IPS-18a (cell line): Measurements from ENCODE around the gene MSRB2.

Experiments
- H3K27ac ChIP-seq: one replicate; pipeline ENCODE4 v1.5.1; 2013; ENCODE audit warnings: low read length
- H3K27me3 ChIP-seq: one replicate; pipeline ENCODE4 v1.6.1; 2013; ENCODE audit warnings: mild to moderate bottlenecking, low read length; ENCODE audit not compliant: control insufficient read depth, insufficient read depth
- H3K36me3 ChIP-seq: one replicate; pipeline ENCODE4 v1.6.1; 2013; ENCODE audit warnings: low read depth, low read length; ENCODE audit not compliant: control insufficient read depth
- H3K4me1 ChIP-seq: one replicate; pipeline ENCODE4 v1.6.1; 2013; ENCODE audit warnings: low read depth, low read length; ENCODE audit not compliant: control insufficient read depth
- H3K4me3 ChIP-seq: one replicate; pipeline ENCODE4 v1.5.1; 2013; ENCODE audit warnings: low read length
- H3K9ac ChIP-seq: one replicate; pipeline ENCODE4 v1.6.1; 2013; ENCODE audit warnings: mild to moderate bottlenecking, low read length, moderate library complexity
- H3K9me3 ChIP-seq: one replicate; pipeline ENCODE4 v1.6.1; 2013; ENCODE audit warnings: low read depth, low read length; ENCODE audit not compliant: control insufficient read depth

The MSRB2 gene

DNA sequence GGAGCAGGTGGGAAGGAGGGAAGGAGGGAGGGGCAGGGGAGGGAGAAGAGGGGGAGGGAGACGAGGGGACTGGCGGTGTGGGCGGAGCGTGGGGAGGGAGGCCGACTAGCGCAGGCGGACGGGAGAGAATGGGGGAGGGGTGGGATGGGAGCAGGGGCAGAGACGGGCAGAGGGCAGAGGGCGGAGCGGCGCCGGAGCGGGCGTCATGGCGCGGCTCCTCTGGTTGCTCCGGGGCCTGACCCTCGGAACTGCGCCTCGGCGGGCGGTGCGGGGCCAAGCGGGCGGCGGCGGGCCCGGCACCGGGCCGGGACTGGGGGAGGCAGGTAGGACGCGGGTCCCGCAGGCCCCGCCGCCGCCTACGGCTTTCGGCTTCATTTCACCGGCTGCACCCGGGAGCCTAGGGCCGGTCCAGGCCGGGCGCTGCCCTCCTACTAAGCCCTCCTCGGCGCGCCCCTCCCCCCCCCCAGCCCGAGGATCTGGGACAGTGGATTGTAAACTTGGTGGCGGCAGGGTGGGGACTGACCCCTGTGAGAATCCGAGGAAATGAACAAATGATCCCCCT, at the start of gene MSRB2:
Gene MSRB2 (plus strand): TSS at position 176 of the 562 bp plus-strand sequence. CDS start 30 bp downstream, at position 206.
- no peaks in the 10 kb centered on the region for H3K27me3 ChIP-seq
- H3K27ac ChIP-seq = peak within 1 kb of the TSS; percentile 28
- no peaks in the 10 kb centered on the region for H3K36me3 ChIP-seq
- peaks cover 20% of the 10 kb centered on the region for H3K4me1 ChIP-seq
- peak within 1 kb of the TSS; percentile 68 for H3K4me3 ChIP-seq
- peak within 1 kb of the TSS; percentile 77 for H3K9ac ChIP-seq
- no peaks in the 10 kb centered on the region for H3K9me3 ChIP-seq

DNA sequence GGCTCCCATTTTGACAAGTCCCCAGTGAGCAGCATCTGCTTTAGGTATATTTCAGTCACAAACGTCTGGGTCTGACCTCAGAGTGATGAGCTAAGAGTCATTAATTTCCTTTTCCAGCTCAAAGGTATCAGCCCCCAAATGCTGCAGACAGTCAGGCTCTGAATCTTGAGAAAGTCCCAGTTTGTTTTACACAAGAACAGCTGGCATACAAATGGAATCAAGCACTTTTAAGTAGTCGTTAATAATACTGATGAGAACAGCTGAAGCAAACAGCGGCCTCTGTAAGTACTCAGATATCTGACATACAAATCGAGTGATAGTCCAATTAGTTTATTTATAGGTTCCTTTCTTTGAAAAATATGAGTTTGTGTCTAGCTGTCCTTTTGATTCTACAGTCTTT, 49.4 kb upstream of the MSRB2 start:
- no peaks in the 10 kb centered on the region for H3K27me3 ChIP-seq
- H3K4me3 ChIP-seq = no peak overlapping the region
- no peak overlapping the region for H3K27ac ChIP-seq
- no peaks in the 10 kb centered on the region for H3K36me3 ChIP-seq
- H3K9ac ChIP-seq = no peak overlapping the region
- H3K9me3 ChIP-seq = no peaks in the 10 kb centered on the region
- no peaks in the 10 kb centered on the region for H3K4me1 ChIP-seq

DNA sequence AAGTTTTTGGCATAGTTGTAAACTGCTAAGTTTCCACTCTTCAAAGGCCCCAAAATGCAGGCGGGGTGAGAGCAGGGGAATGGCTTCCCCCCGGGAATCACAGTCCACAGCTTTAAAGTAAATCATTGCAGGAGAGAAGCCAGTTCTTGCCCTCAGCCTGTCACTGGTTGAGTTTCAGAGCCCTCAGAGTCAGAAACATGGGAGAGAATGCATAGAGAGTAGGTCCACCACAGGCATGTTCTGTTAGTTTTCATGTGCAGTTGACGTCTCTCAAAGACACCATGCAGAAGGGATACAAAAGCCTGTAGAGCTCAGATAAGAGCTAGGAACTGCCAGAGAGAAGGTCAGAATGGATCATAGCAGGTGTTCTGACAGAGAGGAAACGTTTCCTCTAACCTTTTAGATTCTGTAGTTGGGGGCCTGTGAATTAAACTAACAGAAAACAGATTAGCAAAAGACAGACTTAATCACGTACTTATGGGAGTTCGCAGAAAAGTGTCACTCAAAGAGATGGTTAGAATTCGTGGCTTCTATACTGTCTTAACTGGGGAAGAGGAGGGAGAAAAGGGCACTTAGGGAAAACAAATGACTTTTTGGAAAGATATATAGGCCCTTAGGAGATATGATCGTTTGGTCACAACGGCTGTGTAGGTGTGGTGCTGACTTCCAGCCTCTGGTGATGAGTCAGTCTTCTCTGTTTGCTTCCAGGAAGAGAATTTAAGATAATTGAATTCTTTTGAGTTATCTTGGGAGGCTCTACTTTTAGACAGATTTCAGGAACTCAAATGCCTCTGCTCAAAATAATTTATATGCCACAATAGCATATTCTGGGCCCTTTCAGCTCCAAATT, 48.0 kb upstream of the MSRB2 start:
- H3K36me3 ChIP-seq = no peaks in the 10 kb centered on the region
- no peaks in the 10 kb centered on the region for H3K9me3 ChIP-seq
- no peaks in the 10 kb centered on the region for H3K4me1 ChIP-seq
- no peaks in the 10 kb centered on the region for H3K27me3 ChIP-seq
- no peak overlapping the region for H3K9ac ChIP-seq
- H3K27ac ChIP-seq = no peak overlapping the region
- H3K4me3 ChIP-seq = no peak overlapping the region

DNA sequence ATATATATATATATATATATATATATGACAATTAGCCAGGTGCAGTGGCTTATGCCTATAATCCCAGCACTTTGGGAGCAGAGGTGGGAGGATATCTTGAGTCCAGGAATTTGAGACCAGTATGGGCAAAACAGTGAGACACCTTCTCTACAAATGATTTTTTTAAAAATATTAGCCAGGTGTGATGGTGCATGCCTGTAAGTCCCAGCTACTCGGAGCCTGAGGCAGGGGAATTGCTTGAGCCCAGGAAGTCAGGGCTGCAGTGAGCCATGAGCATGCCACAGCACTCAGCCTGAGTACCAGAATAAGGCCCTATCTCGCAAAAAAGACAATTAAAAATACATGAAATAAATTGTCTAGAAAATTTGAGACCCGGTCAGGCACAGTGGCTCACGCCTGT, 47.2 kb upstream of the MSRB2 start:
- Histone ChIP-seq H3K4me1 (peaks cover 7% of the 10 kb centered on the region), H3K27me3 (no peaks in the 10 kb centered on the region), H3K36me3 (no peaks in the 10 kb centered on the region), H3K4me3 (no peak overlapping the region), H3K9me3 (no peaks in the 10 kb centered on the region), H3K27ac (no peak overlapping the region), H3K9ac (no peak overlapping the region)

DNA sequence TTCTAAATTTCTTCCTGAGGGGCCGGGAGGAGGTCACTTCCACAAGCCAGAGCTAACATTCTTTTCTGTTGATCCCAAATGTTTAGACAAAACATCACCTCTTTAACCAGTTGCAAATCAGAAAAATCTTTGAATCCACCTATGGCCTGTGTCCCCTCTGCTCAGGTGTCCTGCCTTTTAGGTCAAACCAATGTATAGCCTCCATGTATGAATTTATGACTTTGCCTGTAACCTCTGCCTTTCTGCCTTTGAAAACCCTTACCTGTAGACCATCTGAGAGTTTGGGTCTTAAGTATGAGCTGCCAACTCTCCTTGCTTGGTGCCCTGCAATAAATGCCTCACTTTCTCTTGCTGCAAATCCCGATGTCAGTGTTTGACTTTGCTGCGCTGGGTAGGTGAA, 44.1 kb upstream of the MSRB2 start:
- no peak overlapping the region for H3K9ac ChIP-seq
- H3K27ac ChIP-seq = no peak overlapping the region
- peaks cover 30% of the 10 kb centered on the region for H3K4me1 ChIP-seq
- no peak overlapping the region for H3K4me3 ChIP-seq
- no peaks in the 10 kb centered on the region for H3K27me3 ChIP-seq
- H3K36me3 ChIP-seq = no peaks in the 10 kb centered on the region
- H3K9me3 ChIP-seq = no peaks in the 10 kb centered on the region

DNA sequence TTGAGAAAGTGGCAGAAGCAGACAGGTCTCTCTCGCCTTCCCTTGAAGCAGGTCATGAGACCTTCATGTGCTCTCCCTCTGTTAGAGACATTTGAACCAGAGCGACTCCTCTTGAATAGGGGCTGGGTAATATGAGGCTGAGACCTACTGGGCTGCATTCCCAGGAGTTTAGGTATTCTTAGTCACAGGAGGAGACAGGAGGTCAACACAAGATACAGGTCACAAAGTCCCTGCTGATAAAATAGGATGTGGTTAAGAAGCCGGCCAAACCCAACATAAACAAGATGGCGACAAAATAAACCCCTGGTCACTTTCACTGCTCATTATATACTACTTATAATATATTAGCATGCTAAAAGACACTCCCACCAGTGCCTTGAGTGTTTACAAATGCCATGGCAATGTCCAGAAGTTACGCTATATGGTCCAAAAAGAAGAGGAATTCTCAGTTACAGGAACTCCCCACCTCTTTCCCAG, 43.5 kb upstream of the MSRB2 start:
- Histone ChIP-seq H3K27me3 (no peaks in the 10 kb centered on the region), H3K9ac (no peak overlapping the region), H3K4me3 (no peak overlapping the region), H3K4me1 (peaks cover 34% of the 10 kb centered on the region), H3K27ac (no peak overlapping the region), H3K9me3 (no peaks in the 10 kb centered on the region), H3K36me3 (no peaks in the 10 kb centered on the region)

DNA sequence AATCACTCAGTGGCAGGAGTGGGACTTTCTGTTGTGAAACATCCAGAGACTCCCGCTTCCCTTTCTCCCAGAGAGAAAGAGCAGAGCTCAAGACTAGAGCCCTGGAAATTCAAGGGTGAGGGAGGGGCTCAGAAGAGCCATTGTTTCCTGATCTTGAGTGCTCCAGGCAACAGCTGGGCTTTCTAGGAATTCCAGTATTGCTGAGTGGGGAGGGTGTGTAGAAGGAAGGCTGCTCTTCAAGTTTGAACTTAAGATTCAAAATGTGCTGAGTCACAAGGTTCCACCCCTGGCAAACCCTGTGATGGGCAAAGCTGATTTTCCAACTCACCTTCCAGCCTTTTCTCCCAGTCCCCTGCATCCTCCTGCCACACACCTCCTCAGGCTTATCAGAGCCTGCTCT, 42.3 kb upstream of the MSRB2 start:
- Histone ChIP-seq H3K4me3 (no peak overlapping the region), H3K27me3 (no peaks in the 10 kb centered on the region), H3K27ac (no peak overlapping the region), H3K9me3 (no peaks in the 10 kb centered on the region), H3K9ac (no peak overlapping the region), H3K36me3 (no peaks in the 10 kb centered on the region), H3K4me1 (peaks cover 34% of the 10 kb centered on the region)

DNA sequence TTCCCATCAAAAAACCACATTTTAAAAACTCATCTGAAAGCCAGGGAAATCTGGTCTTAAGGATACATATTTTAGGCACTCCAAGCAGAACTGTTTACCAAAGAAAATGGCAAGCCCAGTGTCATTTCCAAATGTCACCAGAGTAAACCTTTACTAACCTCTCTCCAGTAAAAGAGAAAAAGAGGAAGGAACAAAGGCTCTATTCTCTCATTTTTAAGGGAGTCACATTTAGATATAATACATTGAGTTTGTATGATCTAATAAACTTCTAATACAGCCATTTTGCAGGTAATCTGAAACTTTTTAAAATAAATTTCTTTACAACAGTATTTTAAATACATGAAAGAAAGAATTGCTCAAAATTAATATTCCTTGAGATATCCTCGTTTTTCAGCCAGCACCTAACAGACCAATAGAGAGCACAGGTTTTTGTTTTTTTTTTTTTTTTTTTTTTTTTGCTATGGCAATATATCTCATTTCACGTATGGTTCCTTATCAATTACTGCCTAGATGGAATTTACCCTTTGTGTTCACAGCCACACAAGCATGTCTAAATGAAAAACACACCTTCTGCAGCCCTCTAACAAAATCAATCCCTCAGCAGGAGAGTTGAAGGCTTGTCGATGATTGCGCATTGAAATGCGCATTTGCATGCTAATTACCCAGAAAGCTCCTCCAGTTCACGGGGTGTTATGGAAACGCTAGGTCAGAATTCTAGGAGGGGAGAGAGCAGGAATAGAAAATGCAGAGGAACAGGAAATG, 39.8 kb upstream of the MSRB2 start:
- Histone ChIP-seq H3K9ac (peak overlapping the region; percentile 75), H3K27ac (peak overlapping the region; percentile 86), H3K9me3 (no peaks in the 10 kb centered on the region), H3K4me3 (peak overlapping the region; percentile 32), H3K36me3 (no peaks in the 10 kb centered on the region), H3K4me1 (peaks cover 40% of the 10 kb centered on the region), H3K27me3 (no peaks in the 10 kb centered on the region)

DNA sequence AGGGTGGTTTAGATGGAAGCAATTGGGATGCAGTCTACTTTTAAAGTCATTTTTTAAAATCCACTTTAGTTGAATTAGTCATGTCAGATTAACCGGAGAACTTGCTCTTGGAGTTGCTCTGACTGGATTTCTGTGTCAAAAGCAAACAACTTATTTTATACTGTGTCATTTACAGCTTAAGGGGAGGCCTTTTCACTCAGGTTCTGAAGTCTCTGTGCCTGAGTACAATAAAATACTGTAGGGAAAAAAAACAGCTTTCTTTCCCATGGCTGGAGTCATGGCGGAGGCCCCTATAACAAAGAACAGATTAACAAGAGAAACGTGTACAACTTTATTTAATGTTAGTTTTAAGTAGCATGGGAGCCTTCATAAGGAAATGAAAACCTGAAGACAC, 39.2 kb upstream of the MSRB2 start:
- Histone ChIP-seq H3K4me1 (peaks cover 40% of the 10 kb centered on the region), H3K4me3 (peak overlapping the region; percentile 32), H3K9me3 (no peaks in the 10 kb centered on the region), H3K27ac (peak overlapping the region; percentile 86), H3K9ac (peak overlapping the region; percentile 75), H3K27me3 (no peaks in the 10 kb centered on the region), H3K36me3 (no peaks in the 10 kb centered on the region)

DNA sequence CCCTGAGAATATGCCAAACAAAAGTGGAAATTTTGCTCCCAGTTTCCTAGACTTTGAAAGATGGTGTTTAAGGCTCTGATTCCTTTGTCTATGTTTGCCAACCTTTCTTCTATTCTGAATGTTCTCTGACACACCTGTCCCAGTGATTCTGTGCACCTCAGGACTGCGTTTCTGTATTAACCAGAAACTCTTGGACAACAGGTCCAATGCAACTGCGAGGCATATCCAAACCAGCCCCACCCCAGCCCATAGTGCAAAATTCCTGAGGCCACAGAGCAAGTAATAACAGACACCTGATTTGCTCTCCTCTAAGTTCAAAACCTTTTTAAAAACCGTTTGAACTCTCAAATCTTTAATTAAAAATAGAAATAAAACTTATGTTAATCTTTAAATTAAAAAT, 37.0 kb upstream of the MSRB2 start:
- Histone ChIP-seq H3K4me3 (no peak overlapping the region), H3K27me3 (no peaks in the 10 kb centered on the region), H3K4me1 (peaks cover 36% of the 10 kb centered on the region), H3K9ac (no peak overlapping the region), H3K27ac (no peak overlapping the region), H3K9me3 (no peaks in the 10 kb centered on the region), H3K36me3 (no peaks in the 10 kb centered on the region)

DNA sequence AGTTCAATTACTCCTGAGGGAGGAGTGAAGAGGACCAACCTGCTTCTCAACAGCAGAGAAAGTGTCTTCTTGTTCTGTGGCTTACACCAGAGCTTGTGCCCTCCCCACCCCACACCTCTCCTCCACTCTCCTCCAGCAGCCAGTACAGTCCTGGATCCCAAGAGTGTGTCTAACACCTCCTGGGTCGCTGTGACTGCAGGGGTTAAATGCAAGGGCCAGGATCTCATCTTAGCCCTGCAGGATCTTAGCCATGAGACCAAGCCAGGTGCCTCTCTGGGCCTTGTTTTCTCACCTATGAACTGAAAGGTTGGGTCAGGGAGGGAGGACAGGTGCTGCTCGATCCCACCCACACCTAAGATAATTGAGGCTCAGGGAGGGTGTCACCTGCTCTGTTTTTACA, 34.5 kb upstream of the MSRB2 start:
- peaks cover 24% of the 10 kb centered on the region for H3K4me1 ChIP-seq

More for the DNA sequence above, 34.5 kb upstream of the MSRB2 start:
- Histone ChIP-seq H3K9ac (no peak overlapping the region), H3K4me3 (no peak overlapping the region), H3K9me3 (no peaks in the 10 kb centered on the region), H3K27me3 (no peaks in the 10 kb centered on the region), H3K27ac (no peak overlapping the region), H3K36me3 (no peaks in the 10 kb centered on the region)
